ENCODE data around the gene KCNK17. TPM values are rescaled to one million over a fixed set of nuclear protein-coding genes. Genes with fewer than 3 reads are reported as not detected.

KCNK17 gene
- total RNA-seq, 2 donors from 2014 or later: 0.37 TPM; not detected in 1

GRCh38 chr6:39353698-39354315, 39.6 kb upstream of the KCNK17 start:
- no peak for TF ChIP-seq CTCF (conservative IDR thresholded peaks at IDR 0.05)
- peaks cover 2% of the 10 kb centered on the region for H3K4me1 Mint-ChIP-seq
- DNase-seq: no peak
- no peak overlapping the region for H3K27ac ChIP-seq (ENCODE audit: low read depth, low read length)
- no peak overlapping the region for H3K4me3 Mint-ChIP-seq
- no peak overlapping the region for H3K27ac Mint-ChIP-seq
- no peaks in the 10 kb centered on the region for H3K4me1 ChIP-seq (ENCODE audit: control insufficient read depth, insufficient read depth, low read length)
- no peaks in the 10 kb centered on the region for H3K27me3 Mint-ChIP-seq (ENCODE audit: insufficient read depth)
- H3K9me3 ChIP-seq (ENCODE audit: control insufficient read depth, low read length): no peaks in the 10 kb centered on the region
- no peaks in the 10 kb centered on the region for H3K36me3 ChIP-seq (ENCODE audit: control insufficient read depth, insufficient read depth, low read length)
- no peak overlapping the region for H3K4me3 ChIP-seq (ENCODE audit: low read length)
- no peak overlapping the region for H3K9ac ChIP-seq (ENCODE audit: extremely low read depth, low read length, poor library complexity, severe bottlenecking)
- H3K9me3 Mint-ChIP-seq: no peaks in the 10 kb centered on the region
- H3K27me3 ChIP-seq (ENCODE audit: control insufficient read depth, insufficient read depth, low read length, poor library complexity, severe bottlenecking): no peaks in the 10 kb centered on the region
- 91 to 93% methylated on average over 4 to 7 of the region's 7 CpGs for WGBS, 2 experiments (ENCODE audit: insufficient coverage in 1 of 2, insufficient read length in 1 of 2)
- H3K36me3 Mint-ChIP-seq (ENCODE audit: low read depth): no peaks in the 10 kb centered on the region

GRCh38 chr6:39350723-39351505, 36.7 kb upstream of the KCNK17 start:
- H3K4me1 Mint-ChIP-seq: peaks cover under 1% of the 10 kb centered on the region
- Histone ChIP-seq H3K27ac (ENCODE audit: low read depth, low read length) (no peak overlapping the region), H3K4me1 (ENCODE audit: control insufficient read depth, insufficient read depth, low read length) (no peaks in the 10 kb centered on the region), H3K9me3 (ENCODE audit: control insufficient read depth, low read length) (no peaks in the 10 kb centered on the region), H3K36me3 (ENCODE audit: control insufficient read depth, insufficient read depth, low read length) (no peaks in the 10 kb centered on the region), H3K9ac (ENCODE audit: extremely low read depth, low read length, poor library complexity, severe bottlenecking) (no peak overlapping the region), H3K4me3 (ENCODE audit: low read length) (no peak overlapping the region), H3K27me3 (ENCODE audit: control insufficient read depth, insufficient read depth, low read length, poor library complexity, severe bottlenecking) (no peaks in the 10 kb centered on the region)
- no peak for DNase-seq
- H3K27me3 Mint-ChIP-seq (ENCODE audit: insufficient read depth): peaks cover 2% of the 10 kb centered on the region
- no peaks in the 10 kb centered on the region for H3K9me3 Mint-ChIP-seq
- TF ChIP-seq CTCF (conservative IDR thresholded peaks at IDR 0.05): no peak
- 96 to 100% methylated on average over 7 to 13 of the region's 13 CpGs for WGBS, 2 experiments (ENCODE audit: insufficient coverage in 1 of 2, insufficient read length in 1 of 2)
- no peak overlapping the region for H3K4me3 Mint-ChIP-seq
- no peak overlapping the region for H3K27ac Mint-ChIP-seq
- no peaks in the 10 kb centered on the region for H3K36me3 Mint-ChIP-seq (ENCODE audit: low read depth)

GRCh38 chr6:39348740-39349139, 34.5 kb upstream of the KCNK17 start:
- Mint-ChIP-seq H3K4me3 (no peak overlapping the region), H3K27me3 (ENCODE audit: insufficient read depth) (peaks cover 2% of the 10 kb centered on the region), H3K36me3 (ENCODE audit: low read depth) (no peaks in the 10 kb centered on the region), H3K27ac (no peak overlapping the region), H3K4me1 (peaks cover 9% of the 10 kb centered on the region), H3K9me3 (no peaks in the 10 kb centered on the region)
- no peak overlapping the region for H3K4me3 ChIP-seq (ENCODE audit: low read length)
- H3K27me3 ChIP-seq (ENCODE audit: control insufficient read depth, insufficient read depth, low read length, poor library complexity, severe bottlenecking): no peaks in the 10 kb centered on the region
- 91 to 95% methylated on average over 14 to 15 of the region's 15 CpGs for WGBS, 2 experiments (ENCODE audit: insufficient coverage in 1 of 2, insufficient read length in 1 of 2)
- no peak for TF ChIP-seq CTCF (conservative IDR thresholded peaks at IDR 0.05)
- no peaks in the 10 kb centered on the region for H3K4me1 ChIP-seq (ENCODE audit: control insufficient read depth, insufficient read depth, low read length)
- no peak overlapping the region for H3K27ac ChIP-seq (ENCODE audit: low read depth, low read length)
- H3K9me3 ChIP-seq (ENCODE audit: control insufficient read depth, low read length): no peaks in the 10 kb centered on the region
- no peaks in the 10 kb centered on the region for H3K36me3 ChIP-seq (ENCODE audit: control insufficient read depth, insufficient read depth, low read length)
- no peak for DNase-seq
- H3K9ac ChIP-seq (ENCODE audit: extremely low read depth, low read length, poor library complexity, severe bottlenecking): no peak overlapping the region

All from endodermal cell (in vitro differentiated cells).